PFSK-1 (cell line): ENCODE results near the gene NT5DC3.

ENCODE experiments used
- FOXP2 ChIP-seq: optimal IDR thresholded peaks from 2 replicates; pipeline ENCODE3; 2011; ENCODE audit warnings: borderline replicate concordance, control low read depth, inconsistent platforms; ENCODE audit not compliant: insufficient read depth; ENCODE audit errors: extremely low read length, extremely low read depth
- SIN3A ChIP-seq: IDR thresholded peaks from 2 replicates; pipeline ENCODE4 v1.6.1; 2012; ENCODE audit warnings: mild to moderate bottlenecking, low read length, moderate library complexity, borderline replicate concordance; ENCODE audit not compliant: insufficient read depth
- TAF1 ChIP-seq: IDR thresholded peaks from 2 replicates; pipeline ENCODE4 v1.6.1; 2012; ENCODE audit warnings: low read length, control low read depth, borderline replicate concordance; ENCODE audit not compliant: insufficient read depth
- TF ChIP-seq, protein P1 (sequence below), 2 experiments: IDR thresholded peaks; 2 replicates each; pipeline versions ENCODE4 v1.6.1 to v1.8.0; 2011 to 2012; ENCODE audit warnings: low read depth in 2 of 2, low read length in 2 of 2, control low read depth in 1 of 2, inconsistent platforms in 1 of 2, mild to moderate bottlenecking in 1 of 2, moderate library complexity in 1 of 2; ENCODE audit not compliant: insufficient read depth in 1 of 2

DNA sequence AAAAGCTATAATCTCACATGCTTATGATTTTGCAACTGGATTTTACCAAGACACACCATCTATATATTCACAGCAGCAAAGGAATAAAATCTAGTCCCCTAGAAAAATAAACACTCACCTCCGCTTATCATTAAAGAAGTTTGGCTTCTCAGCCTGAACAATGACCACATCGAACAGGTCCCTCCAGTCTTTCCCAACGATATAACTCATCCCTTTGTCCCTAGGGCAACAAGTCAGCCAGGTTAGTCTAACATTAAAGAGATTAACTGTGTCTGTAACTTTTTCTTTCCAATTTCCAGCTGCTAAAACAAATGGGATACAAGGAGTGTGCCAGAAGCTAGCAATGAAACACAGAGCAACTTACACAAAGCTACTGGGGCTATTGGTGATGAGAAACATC lies 48.0 kb downstream of the NT5DC3 start:
- TF ChIP-seq, protein P1, sequence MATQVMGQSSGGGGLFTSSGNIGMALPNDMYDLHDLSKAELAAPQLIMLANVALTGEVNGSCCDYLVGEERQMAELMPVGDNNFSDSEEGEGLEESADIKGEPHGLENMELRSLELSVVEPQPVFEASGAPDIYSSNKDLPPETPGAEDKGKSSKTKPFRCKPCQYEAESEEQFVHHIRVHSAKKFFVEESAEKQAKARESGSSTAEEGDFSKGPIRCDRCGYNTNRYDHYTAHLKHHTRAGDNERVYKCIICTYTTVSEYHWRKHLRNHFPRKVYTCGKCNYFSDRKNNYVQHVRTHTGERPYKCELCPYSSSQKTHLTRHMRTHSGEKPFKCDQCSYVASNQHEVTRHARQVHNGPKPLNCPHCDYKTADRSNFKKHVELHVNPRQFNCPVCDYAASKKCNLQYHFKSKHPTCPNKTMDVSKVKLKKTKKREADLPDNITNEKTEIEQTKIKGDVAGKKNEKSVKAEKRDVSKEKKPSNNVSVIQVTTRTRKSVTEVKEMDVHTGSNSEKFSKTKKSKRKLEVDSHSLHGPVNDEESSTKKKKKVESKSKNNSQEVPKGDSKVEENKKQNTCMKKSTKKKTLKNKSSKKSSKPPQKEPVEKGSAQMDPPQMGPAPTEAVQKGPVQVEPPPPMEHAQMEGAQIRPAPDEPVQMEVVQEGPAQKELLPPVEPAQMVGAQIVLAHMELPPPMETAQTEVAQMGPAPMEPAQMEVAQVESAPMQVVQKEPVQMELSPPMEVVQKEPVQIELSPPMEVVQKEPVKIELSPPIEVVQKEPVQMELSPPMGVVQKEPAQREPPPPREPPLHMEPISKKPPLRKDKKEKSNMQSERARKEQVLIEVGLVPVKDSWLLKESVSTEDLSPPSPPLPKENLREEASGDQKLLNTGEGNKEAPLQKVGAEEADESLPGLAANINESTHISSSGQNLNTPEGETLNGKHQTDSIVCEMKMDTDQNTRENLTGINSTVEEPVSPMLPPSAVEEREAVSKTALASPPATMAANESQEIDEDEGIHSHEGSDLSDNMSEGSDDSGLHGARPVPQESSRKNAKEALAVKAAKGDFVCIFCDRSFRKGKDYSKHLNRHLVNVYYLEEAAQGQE (IDR thresholded peaks at IDR 0.05; ENCODE audit: insufficient read depth in 1 of 2, low read depth in 2 of 2, low read length in 2 of 2): no peak
- no peak for TF ChIP-seq TAF1
- no peak for TF ChIP-seq SIN3A
- TF ChIP-seq FOXP2: no peak
